A172 (cell line): Measurements from ENCODE around the gene FKRP. TPM values are rescaled to one million over a fixed set of nuclear protein-coding genes. Genes with fewer than 3 reads are reported as not detected.
"Not testable (repeated sequence)": the region's sequence is repeated elsewhere in the genome, so short reads cannot be mapped to it uniquely, and the experiment has no call there.

Experiments
- DNase-seq: peaks from one replicate; pipeline ENCODE4 v3.0.0-alpha.2; 2015; ENCODE audit warnings: low spot score
- total RNA-seq: library from RNA; depleted of rRNA; stranded (reverse); fragments of >200 nt; shearing (Covaris generic); gene quantifications from 2 replicates; pipeline ENCODE4 v1.2.3, GENCODE V29; 2014; rRNA removed

FKRP gene
- total RNA-seq, 1 experiment from 2014 or later: 14.2 TPM

DNA sequence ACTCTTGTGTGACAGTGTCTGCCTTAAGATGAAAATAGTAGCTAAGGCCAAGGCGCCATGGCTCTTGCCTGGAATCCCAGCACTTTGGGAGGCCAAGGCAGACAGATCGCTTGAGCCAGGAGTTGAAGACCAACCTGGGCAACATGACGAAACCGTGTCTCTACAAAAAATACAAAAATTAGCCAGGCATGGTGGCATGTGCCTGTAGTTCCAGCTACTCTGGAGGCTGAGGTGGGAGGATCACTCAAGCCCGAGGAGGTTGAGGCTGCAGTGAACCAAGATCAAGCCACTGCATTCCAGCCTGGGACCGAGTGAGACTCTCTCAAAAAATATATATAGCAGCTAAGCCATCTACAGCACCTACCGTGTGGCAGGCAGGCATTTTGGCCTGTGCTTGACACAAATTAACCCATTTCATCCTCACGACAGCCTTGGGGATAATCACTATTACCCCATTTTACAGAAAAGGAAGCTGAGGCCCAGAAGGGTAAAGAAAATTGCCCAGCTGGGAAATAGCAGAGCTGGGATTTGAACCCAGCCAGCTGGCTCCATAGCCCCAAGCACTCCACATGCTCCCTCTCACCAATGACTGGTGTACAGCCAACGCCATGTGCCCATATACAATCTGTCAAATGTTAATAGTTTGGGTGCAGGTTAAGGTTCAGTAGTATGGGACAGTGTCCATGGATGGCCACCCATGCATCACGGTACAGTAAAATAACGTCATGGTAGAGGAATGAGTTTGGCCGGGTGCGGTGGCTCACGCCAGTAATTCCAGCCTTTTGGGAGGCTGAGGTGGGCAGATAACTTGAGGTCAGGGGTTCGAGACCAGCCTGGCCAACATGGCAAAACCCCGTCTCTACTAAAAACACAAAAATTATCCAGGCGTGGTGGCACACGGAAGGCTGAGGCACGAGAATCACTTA lies 39.5 kb downstream of the FKRP start:
- no peak for DNase-seq

DNA sequence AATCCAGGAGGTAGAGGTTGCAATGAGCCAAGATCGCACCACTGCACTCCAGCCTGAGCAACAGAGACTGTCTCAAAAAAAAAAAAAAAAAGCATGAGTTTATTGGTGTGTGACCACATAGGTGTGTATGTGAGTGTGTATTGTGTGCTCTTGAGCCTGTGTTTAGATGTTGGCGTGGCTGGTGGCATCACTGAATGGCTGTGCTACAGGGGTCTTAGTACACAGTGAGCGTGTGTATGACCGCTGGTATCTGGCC lies 40.1 kb downstream of the FKRP start:
- no peak for DNase-seq

DNA sequence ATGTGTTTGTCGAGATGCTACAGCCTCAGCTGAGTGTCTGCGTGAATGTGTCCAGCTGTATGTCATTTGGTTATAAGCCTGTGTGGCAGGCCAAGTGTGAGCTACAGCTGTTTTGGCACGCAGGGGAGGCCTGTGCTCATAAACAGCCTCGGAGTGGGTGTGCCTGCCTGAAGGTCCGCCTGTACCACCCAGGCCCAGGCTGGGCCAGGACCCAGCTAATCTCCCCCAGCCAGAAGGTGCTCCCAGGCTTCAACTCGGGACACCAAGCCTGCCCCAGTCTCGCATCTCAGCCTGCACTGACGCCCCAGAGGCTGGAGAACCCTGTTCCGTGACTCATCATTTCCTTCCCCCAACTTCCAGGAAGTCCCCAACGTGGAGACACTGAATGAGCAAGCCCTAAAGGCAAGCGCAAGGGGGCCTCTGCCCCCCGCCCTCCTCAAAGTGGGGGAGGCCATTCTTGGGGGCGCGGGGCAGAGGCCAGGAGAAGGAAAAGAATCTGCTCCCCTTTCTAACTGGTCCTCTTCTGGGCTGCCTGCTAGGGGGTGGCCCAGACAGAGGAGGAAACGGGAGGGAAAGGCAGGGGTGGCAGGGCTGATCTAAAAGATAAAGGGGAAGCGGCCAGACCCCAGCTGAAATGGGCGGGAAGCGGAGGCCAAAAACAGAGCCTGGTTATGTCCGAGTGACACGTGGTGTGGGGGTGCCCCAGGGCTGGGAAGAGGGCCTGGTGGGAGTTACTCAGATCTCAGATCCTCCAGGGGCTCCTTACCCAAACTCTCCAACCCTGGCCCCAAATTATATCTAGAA lies 40.6 kb downstream of the FKRP start:
- DNase-seq: peak; percentile 75

DNA sequence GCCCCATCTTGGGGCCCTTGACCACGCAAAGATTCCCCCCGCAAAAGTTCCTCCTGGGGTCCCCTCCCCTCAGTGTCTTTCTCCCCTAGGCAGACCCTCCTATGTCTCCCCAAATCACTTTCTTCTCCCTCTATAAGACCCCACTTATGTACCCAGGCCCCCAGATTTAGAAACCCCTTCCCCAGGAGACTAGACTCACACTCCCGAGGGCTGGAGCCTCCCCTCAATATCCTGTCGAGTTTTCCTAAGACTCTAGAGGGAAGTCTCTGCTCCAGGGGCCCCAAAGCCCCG lies 41.1 kb downstream of the FKRP start:
- no peak for DNase-seq

DNA sequence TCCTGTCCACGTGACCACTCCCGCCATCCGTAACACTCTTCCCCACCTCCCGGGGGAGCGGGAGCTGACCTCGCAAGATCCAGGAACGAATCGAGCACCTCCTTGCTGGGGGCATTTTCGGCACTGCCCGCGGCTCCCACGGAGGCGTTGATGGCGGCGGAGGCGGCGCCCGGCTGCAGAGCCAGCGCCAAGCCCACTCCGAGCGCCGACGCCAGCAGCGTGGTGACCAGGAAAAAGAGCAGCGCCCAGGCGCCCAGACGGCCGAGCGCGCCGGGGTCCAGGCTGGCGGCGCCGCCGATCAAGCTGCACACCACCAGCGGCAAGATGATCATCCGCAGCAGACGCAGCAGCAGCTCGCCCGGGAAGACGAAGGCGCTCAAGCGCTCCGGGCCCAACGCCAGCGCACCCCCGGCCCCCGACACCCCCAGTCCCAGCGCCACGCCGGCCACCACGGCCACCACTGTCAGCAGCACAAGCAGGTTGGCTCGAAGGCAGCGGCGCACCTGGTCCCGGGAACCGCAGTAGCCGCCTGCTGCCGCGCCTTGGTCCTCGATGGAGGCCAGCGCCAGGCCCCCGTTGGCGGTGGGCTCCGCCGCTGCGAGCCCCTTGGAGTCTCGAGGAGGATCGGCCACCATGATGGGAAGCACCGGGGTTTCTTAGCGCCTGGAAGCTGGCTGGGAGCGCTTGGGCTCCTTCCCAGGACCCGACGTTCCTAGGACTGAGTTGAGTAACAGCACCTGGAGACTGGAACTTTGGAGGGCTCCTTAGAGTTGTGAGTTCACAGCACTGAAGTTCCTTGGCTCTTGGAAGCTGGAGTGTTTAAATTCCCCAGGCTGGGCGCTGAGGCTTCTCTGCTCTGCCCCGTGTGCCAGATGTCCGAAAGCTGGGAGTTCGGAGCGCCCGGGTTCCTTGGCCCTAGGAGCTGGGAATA lies 41.7 kb downstream of the FKRP start:
- DNase-seq: peak; percentile 25

DNA sequence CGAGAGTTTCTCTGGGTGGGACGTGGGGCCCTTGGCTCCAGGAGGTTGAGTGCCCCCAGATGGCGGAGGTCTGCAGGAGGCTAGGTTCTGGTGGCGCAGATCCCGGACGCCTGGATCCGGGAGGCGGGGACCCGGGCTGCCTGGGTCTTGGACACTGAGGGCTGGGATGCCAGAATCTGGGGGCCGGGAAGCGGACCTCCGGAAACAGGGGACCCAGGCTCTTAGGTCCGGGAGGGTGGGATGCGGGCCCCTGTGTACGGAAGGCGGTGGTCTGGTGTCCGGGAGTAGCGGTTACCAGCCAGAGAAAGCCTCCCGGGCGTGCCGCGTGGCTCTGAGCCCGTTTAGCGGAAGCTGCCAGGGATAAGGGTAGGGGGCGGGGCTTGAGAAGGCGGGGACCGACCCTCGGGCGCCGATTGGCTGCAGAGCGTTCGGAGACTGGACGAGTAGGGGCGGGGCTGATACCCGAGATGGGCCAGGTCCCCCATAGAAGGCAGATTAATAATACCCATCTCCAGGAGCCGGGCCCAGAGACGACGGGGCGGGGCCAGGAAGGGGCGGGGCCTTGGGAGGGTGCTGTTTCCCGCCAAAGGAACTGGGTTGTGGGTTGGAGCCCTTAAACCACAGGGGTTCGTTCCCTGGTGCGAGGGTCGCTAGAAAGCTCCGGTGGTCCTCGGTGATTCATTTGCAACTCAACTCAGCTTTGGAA lies 42.6 kb downstream of the FKRP start, which contains the start of gene SLC1A5:
Gene SLC1A5, minus strand, starts transcription at position 333 of the 706 bp plus-strand sequence. CDS start 629 bp downstream, outside the sequence.
- DNase-seq: peak; percentile 88

DNA sequence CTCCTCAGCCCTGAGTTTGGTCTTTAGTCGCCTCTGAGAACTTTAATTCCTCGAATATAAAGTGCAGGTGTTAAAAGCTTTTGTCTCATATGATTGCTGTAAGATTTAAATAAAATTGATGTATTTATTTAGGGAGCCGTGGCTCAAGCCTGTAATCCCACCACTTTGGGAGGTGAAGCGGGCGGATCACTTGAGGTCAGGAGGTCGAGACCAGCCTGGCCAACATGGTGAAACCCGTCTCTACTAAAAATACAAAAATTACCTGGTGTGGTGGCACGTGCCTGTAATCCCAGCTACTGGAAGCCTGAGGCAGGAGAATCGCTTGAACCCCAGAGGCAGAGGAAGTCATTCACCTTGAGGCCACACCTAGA lies 43.1 kb downstream of the FKRP start:
- no peak for DNase-seq

DNA sequence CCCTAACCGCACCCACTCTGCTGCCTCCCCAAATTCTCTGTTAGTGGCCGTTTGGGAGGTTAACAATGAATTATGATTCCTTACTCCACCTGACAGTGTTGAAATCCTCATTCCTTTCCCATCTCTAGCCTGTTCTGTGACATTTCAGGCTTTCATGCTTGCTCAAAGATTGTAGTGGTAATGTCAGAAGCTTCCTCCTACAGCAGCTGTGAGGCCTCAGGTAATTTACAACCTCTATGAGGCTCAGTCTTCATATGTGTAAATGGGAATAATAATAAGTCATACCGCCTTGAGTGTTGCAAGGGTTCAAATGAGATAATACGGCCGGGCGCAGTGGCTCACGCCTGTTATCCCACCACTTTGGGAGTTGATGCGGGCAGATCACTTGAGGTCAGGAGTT lies 43.5 kb downstream of the FKRP start:
- DNase-seq: no peak

DNA sequence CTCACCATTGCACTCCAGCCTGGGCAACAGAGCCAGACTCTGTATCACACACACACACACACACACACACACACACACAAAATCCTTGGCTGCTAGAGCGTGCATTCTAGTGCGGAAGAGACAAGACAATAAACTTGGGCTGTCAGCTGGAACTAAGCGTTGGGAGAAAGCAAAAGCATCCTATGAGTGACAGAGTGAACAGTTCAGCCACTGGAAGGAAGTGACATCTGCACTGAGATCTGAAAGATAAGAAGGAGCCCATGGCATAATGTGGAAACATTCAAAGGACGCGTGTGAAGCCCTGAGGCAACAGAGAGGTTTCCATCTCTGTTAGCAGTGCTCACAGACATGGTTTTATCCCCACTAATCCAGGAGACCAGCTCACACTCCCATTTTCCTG lies 46.1 kb downstream of the FKRP start:
- no peak for DNase-seq

DNA sequence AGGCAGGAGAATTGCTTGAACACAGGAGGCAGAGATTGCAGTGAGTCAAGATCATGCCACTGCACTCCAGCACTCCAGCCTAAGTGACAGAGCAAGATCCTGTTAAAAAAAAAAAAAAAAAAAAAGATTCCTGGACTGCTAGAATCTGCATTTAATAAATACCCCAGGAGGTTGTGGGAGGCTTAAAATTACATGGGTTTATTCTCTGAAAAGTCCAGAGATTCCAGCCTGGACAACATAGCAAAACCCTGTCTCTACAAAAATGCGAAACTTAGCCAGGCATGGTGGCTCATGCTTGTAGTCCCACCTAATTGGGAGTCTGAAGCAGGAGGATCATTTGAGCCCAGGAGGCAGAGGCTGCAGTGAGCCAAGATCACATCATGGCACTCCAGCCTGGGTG lies 52.0 kb downstream of the FKRP start:
- DNase-seq: no peak

DNA sequence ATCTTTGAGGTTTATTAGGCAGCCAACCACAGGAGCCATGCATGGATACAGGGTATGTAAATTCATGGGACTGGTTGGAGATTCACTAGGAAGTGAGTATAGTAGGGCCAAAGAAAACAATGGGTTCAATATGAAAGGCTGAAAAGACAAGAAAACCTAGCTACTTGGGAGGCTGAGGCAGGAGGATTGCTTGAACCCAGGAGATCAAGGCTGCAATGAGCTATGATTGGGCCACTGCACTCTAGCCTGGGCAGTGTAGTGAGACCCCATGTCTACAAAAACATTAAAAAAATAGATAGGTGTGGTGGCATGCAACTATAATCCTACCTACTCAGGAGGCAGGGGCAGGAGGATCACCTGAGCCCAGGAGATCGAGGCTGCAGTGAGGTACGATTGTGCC lies 52.9 kb downstream of the FKRP start:
- no peak for DNase-seq

DNA sequence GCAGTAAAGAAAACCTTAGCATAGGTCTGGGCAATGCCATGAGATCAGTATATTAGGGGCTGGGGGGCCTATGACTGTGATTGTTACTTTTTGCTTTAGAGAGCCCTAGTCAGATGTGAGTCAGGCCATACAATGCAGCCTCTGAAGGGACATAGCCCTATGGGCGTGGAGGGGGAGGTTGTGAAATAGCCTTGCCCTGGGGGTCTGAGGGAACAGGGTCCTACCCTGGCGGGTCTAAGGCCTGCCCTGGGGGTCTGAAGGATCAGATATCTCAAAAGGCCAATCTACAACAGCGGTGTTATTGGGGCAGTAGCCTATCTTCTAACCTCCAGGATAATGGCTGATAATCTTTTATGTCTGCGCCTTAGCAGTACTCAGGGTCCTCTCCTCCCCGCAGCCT lies 56.3 kb downstream of the FKRP start:
- DNase-seq: no peak

DNA sequence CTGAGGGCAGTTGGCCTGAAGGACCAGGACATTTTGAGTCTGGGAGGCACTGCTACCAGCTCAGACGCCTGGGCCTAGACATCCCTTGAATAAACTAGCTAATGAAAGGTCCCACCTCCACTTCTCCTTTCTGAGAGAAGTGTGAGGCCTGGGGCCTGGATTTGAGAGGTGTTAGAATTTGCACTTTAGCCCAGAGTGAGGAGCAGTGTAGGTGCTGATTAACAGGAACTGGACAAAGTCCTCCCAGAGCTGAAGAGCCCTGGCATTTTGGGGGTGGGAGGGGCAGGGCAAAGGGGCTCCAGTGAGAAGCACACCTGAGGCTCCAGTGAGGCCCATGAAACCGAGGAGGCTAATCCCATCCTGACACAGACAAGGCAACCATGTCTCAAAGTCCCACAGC lies 57.7 kb downstream of the FKRP start:
- DNase-seq: no peak

DNA sequence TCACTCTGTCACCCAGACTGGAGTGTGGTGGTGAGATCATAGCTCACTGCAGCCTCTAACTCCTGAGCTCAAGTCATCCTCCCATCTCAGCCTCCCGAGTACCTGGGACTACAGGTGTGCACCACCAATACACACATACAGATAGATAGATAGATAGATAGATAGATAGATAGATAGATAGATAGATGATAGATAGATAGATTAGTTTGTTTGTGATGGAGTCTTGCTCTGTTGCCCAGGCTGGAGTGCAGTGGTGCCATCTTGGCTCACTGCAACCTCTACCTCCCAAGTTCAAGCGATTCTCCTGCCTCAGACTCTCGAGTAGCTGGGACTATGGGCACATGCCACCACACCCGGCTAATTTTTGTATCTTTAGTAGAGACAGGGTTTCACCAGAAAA lies 58.6 kb downstream of the FKRP start:
- not testable (repeated sequence) for DNase-seq

DNA sequence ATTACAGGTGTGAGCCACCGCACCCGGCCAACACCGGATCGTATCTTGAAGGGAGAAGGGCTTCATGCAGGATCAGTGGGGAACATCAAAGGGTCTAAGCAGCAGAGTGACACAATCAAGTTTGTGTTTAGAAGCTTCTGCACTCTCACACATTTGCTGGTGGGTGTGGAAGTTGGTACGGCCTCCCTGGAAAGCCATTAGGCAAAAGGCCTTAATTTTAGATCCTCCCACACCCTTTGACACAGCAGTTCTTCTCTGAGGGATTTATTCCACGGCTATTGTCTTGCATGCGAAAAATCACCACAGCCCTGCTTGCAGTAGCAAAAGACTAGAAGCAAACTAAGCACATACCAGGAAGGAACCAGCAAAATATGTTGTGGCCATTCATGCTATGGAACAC lies 60.8 kb downstream of the FKRP start:
- no peak for DNase-seq

Other genes with a start within 250 kb of the FKRP start
- 103 and 145 TPM in 2 replicates for gene CALM3, start 144.7 kb upstream of the FKRP start, total RNA-seq
- gene PTGIR, start 121.0 kb upstream of the FKRP start, total RNA-seq: 1.1 and 1.6 TPM in 2 replicates
- not detected in 2 replicates for gene GNG8, start 109.9 kb upstream of the FKRP start, total RNA-seq
- 0.84 and 1.1 TPM in 2 replicates for gene DACT3, start 84.9 kb upstream of the FKRP start, total RNA-seq
- gene PRKD2, start 28.9 kb upstream of the FKRP start, total RNA-seq: 13.3 and 18.8 TPM in 2 replicates
- 35.5 and 47.9 TPM in 2 replicates for gene STRN4, start 393 bp downstream of the FKRP start, total RNA-seq
- gene SLC1A5, start 42.5 kb downstream of the FKRP start, total RNA-seq: 57.2 and 58.7 TPM in 2 replicates
- gene AP2S1, start 104.8 kb downstream of the FKRP start, total RNA-seq: 141 and 186 TPM in 2 replicates
- gene ARHGAP35, start 114.9 kb downstream of the FKRP start, total RNA-seq: 11.5 and 14.1 TPM in 2 replicates